GM12891 (cell line): ENCODE measurements around the gene PNRC2.

Source experiments
- POLR2A ChIP-seq: IDR thresholded peaks from 2 replicates; pipeline ENCODE4 v1.6.1; 2011; ENCODE audit warnings: low read depth, low read length, control low read depth
- POLR2AphosphoS5 ChIP-seq: IDR thresholded peaks from 2 replicates; pipeline ENCODE4 v1.6.1; 2011; ENCODE audit warnings: low read depth, low read length, control low read depth
- TAF1 ChIP-seq: IDR thresholded peaks from 2 replicates; pipeline ENCODE4 v1.6.1; 2011; ENCODE audit warnings: low read depth, low read length, control low read depth

DNA sequence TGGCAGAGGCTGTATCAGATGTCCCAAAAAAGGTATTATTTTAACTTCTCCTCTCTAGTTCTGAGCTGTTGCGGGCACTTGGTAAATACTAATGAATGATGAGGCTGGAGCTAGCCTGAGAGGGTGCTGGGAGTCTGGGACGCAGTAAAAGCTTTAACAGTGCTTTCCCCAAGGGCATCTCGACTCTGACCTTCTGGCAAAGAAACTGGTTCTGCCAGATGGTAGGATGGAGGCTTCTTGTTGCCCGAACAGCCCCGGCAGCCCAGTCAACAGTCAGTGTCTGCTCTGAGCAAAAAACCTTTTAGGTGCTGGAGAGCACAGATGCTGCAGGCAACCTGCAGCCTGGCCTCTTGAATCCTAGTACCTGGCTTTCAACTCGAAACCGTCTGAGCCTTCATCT lies 2.5 kb upstream of the PNRC2 start:
- no peak for TF ChIP-seq POLR2A
- no peak for TF ChIP-seq POLR2AphosphoS5
- no peak for TF ChIP-seq TAF1
